HEK293 (cell line): ENCODE data around the gene CBFB.
"Not testable (repeated sequence)": the region's sequence is repeated elsewhere in the genome, so short reads cannot be mapped to it uniquely, and the experiment has no call there.

Experiments
- CTCF ChIA-PET: fragments of 350-600 bp; formaldehyde crosslinking; extraction: SDS; loops from one replicate; lab custom pipeline; 2021; ENCODE audit warnings: antibody characterized with exemption; lab: Yijun Ruan, JAX
- POLR2A ChIA-PET: fragments of 300-600 bp; formaldehyde crosslinking; extraction: SDS; loops from one replicate; lab custom pipeline; 2020; ENCODE audit warnings: antibody characterized with exemption, inconsistent platforms; lab: Yijun Ruan, JAX
- H3K27ac ChIP-seq: fragments of 200-500 bp; sonication (Bioruptor generic); 2 replicates; pipeline ENCODE4 v1.5.1; 2014; ENCODE audit warnings: low read depth, low read length, control low read depth, inconsistent platforms; ENCODE audit errors: extremely low read depth
- H3K36me3 ChIP-seq, 2 experiments: fragments of 200-500 bp in 1 of 2; sonication (Bioruptor generic) in 1 of 2; 1 replicate in 1 of 2; 2 replicates in 1 of 2; pipeline ENCODE4 v1.5.1; 2014 to 2017; ENCODE audit warnings: inconsistent platforms in 2 of 2, low read length in 2 of 2; ENCODE audit not compliant: control insufficient read depth in 2 of 2, insufficient read depth in 1 of 2
- H3K4me1 ChIP-seq: fragments of 200-500 bp; sonication (Bioruptor generic); 2 replicates; pipeline ENCODE4 v1.5.1; 2014; ENCODE audit warnings: mild to moderate bottlenecking, low read length, inconsistent platforms; ENCODE audit not compliant: control insufficient read depth, insufficient read depth
- H3K4me3 ChIP-seq: 2 replicates; pipeline ENCODE4 v1.5.1; 2011; ENCODE audit warnings: low read depth, mild to moderate bottlenecking, control low read depth, low read length, moderate library complexity
- H3K9me3 ChIP-seq: fragments of 200-500 bp; sonication (Bioruptor generic); 2 replicates; pipeline ENCODE4 v1.5.1; 2014; ENCODE audit warnings: low read depth, low read length, inconsistent platforms; ENCODE audit not compliant: control insufficient read depth, insufficient read depth
- BCL11A ChIP-seq: fragments of 450-650 bp; formaldehyde crosslinking; IDR thresholded peaks from 2 replicates; pipeline ENCODE4 v1.5.1; 2016; ENCODE audit warnings: low read depth, missing biosample characterization, missing genetic modification characterization
- GLI4 ChIP-seq: fragments of 450-650 bp; formaldehyde crosslinking; IDR thresholded peaks from 2 replicates; pipeline ENCODE4 v1.5.1; 2016; ENCODE audit warnings: missing biosample characterization, missing genetic modification characterization
- GLIS1 ChIP-seq: fragments of 450-650 bp; formaldehyde crosslinking; IDR thresholded peaks from 2 replicates; pipeline ENCODE4 v1.5.1; 2016; ENCODE audit warnings: missing biosample characterization, missing genetic modification characterization
- SP2 ChIP-seq: fragments of 450-650 bp; formaldehyde crosslinking; IDR thresholded peaks from 2 replicates; pipeline ENCODE4 v1.5.1; 2016; ENCODE audit warnings: missing biosample characterization, missing genetic modification characterization
- TCF7L2 ChIP-seq: IDR thresholded peaks from 2 replicates; pipeline ENCODE4 v1.6.1; 2011; ENCODE audit warnings: low read depth, mild to moderate bottlenecking, inconsistent platforms, low read length, moderate library complexity, borderline replicate concordance
- WT1 ChIP-seq: fragments of 450-650 bp; formaldehyde crosslinking; IDR thresholded peaks from 2 replicates; pipeline ENCODE4 v1.5.1; 2016; ENCODE audit warnings: missing biosample characterization, missing genetic modification characterization
- ZBTB20 ChIP-seq: fragments of 450-650 bp; formaldehyde crosslinking; IDR thresholded peaks from 2 replicates; pipeline ENCODE4 v1.5.1; 2016; ENCODE audit warnings: missing biosample characterization, missing genetic modification characterization
- ZBTB21 ChIP-seq: fragments of 450-650 bp; formaldehyde crosslinking; IDR thresholded peaks from 2 replicates; pipeline ENCODE4 v1.5.1; 2017; ENCODE audit warnings: missing biosample characterization, missing genetic modification characterization
- ZEB2 ChIP-seq: fragments of 450-650 bp; formaldehyde crosslinking; IDR thresholded peaks from 2 replicates; pipeline ENCODE4 v1.5.1; 2016; ENCODE audit warnings: missing biosample characterization, missing genetic modification characterization
- ZIC2 ChIP-seq: fragments of 450-650 bp; formaldehyde crosslinking; IDR thresholded peaks from 2 replicates; pipeline ENCODE4 v1.5.1; 2016; ENCODE audit warnings: missing biosample characterization, missing genetic modification characterization
- ZNF155 ChIP-seq: fragments of 450-650 bp; formaldehyde crosslinking; IDR thresholded peaks from 2 replicates; pipeline ENCODE4 v1.5.1; 2016; ENCODE audit warnings: missing biosample characterization, missing genetic modification characterization
- ZNF174 ChIP-seq: fragments of 450-650 bp; formaldehyde crosslinking; IDR thresholded peaks from 2 replicates; pipeline ENCODE4 v1.5.0; 2017; ENCODE audit warnings: missing biosample characterization, mild to moderate bottlenecking, missing genetic modification characterization
- ZNF24 ChIP-seq: fragments of 450-650 bp; formaldehyde crosslinking; IDR thresholded peaks from 2 replicates; pipeline ENCODE4 v1.5.1; 2016; ENCODE audit warnings: missing biosample characterization, missing genetic modification characterization
- ZNF274 ChIP-seq, 2 experiments: fragments of 200-500 bp in 1 of 2; fragments of 450-650 bp in 1 of 2; sonication (Bioruptor generic) in 1 of 2; formaldehyde crosslinking in 1 of 2; IDR thresholded peaks; 2 replicates each; pipeline versions ENCODE4 v1.5.1 to v1.6.1; 2014 to 2016; ENCODE audit warnings: borderline replicate concordance in 1 of 2, inconsistent platforms in 1 of 2, low read length in 1 of 2, missing biosample characterization in 1 of 2, missing genetic modification characterization in 1 of 2
- ZNF366 ChIP-seq: fragments of 450-650 bp; formaldehyde crosslinking; conservative IDR thresholded peaks from 2 replicates; pipeline ENCODE4 v1.5.1; 2016; ENCODE audit warnings: missing biosample characterization, missing genetic modification characterization
- ZNF391 ChIP-seq: fragments of 450-650 bp; formaldehyde crosslinking; IDR thresholded peaks from 2 replicates; pipeline ENCODE4 v1.5.1; 2016; ENCODE audit warnings: low read depth, missing biosample characterization, missing genetic modification characterization, borderline replicate concordance
- ZNF398 ChIP-seq: fragments of 450-650 bp; formaldehyde crosslinking; IDR thresholded peaks from 2 replicates; pipeline ENCODE4 v1.5.1; 2017; ENCODE audit warnings: missing biosample characterization, missing genetic modification characterization
- ZNF404 ChIP-seq: fragments of 450-650 bp; formaldehyde crosslinking; IDR thresholded peaks from 2 replicates; pipeline ENCODE4 v1.5.1; 2017; ENCODE audit warnings: missing biosample characterization, missing genetic modification characterization
- ZNF423 ChIP-seq: fragments of 450-650 bp; formaldehyde crosslinking; IDR thresholded peaks from 2 replicates; pipeline ENCODE4 v1.5.1; 2016; ENCODE audit warnings: missing biosample characterization, missing genetic modification characterization
- ZNF433 ChIP-seq: fragments of 450-650 bp; formaldehyde crosslinking; IDR thresholded peaks from 2 replicates; pipeline ENCODE4 v1.5.1; 2016; ENCODE audit warnings: missing biosample characterization, missing genetic modification characterization, low read depth
- ZNF544 ChIP-seq: fragments of 450-650 bp; formaldehyde crosslinking; IDR thresholded peaks from 2 replicates; pipeline ENCODE4 v1.5.0; 2017; ENCODE audit warnings: missing biosample characterization, missing genetic modification characterization
- ZNF654 ChIP-seq: fragments of 450-650 bp; formaldehyde crosslinking; IDR thresholded peaks from 2 replicates; pipeline ENCODE4 v1.5.1; 2016; ENCODE audit warnings: low read depth, missing biosample characterization, missing genetic modification characterization
- ZNF707 ChIP-seq: fragments of 450-650 bp; formaldehyde crosslinking; IDR thresholded peaks from 2 replicates; pipeline ENCODE4 v1.5.1; 2016; ENCODE audit warnings: missing biosample characterization, missing genetic modification characterization
- ZNF785 ChIP-seq: fragments of 450-650 bp; formaldehyde crosslinking; IDR thresholded peaks from 2 replicates; pipeline ENCODE4 v1.5.1; 2016; ENCODE audit warnings: missing biosample characterization, missing genetic modification characterization
- ZNF791 ChIP-seq: fragments of 450-650 bp; formaldehyde crosslinking; IDR thresholded peaks from 2 replicates; pipeline ENCODE4 v1.5.1; 2016; ENCODE audit warnings: missing biosample characterization, missing genetic modification characterization
- ZNF792 ChIP-seq: fragments of 450-650 bp; formaldehyde crosslinking; IDR thresholded peaks from 2 replicates; pipeline ENCODE4 v1.5.1; 2016; ENCODE audit warnings: missing biosample characterization, missing genetic modification characterization
- ZNF830 ChIP-seq: fragments of 450-650 bp; IDR thresholded peaks from 2 replicates; pipeline ENCODE4 v1.5.0; 2018; ENCODE audit warnings: missing biosample characterization, missing genetic modification characterization, low read depth, mild to moderate bottlenecking, moderate library complexity
- TF ChIP-seq, protein P1 (sequence below): fragments of 450-650 bp; formaldehyde crosslinking; IDR thresholded peaks from 2 replicates; pipeline ENCODE4 v1.5.1; 2016; ENCODE audit warnings: missing biosample characterization, missing genetic modification characterization, low read depth
- TF ChIP-seq, protein P2 (sequence below): fragments of 450-650 bp; formaldehyde crosslinking; IDR thresholded peaks from 2 replicates; pipeline ENCODE4 v1.5.1; 2016; ENCODE audit warnings: missing biosample characterization, missing genetic modification characterization

CBFB gene

DNA sequence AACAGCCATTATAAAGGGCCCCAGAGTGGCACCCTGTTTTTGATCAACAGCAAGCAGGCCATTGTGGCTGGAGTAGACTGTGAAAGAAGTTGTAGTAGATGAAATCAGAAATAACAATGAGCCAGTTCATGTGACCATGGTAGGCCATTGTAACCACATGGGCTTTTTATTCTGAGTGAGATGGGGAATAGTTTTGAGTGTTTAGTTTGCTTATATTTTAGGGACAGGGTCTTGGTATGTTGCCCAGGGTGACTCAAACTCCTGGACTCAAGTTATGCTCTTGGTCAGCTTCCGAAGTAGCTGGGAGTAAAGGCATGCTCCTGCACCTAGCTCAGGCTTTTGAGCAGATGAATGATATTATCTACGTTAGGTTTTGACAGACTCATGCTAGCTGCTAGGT is 12.0 kb downstream of the CBFB start:
- no peak for TF ChIP-seq ZNF544
- TF ChIP-seq ZBTB20 (tag by site-specific recombination), result no peak
- TF ChIP-seq ZNF433 (tag by site-specific recombination), result no peak
- no peak for TF ChIP-seq ZNF785 (tag by site-specific recombination)
- no peak for TF ChIP-seq ZNF423
- no peak for TF ChIP-seq ZNF366
- no peak for TF ChIP-seq ZNF398 (tag by site-specific recombination)
- TF ChIP-seq BCL11A (tag by site-specific recombination), result no peak
- TF ChIP-seq SP2 (tag by site-specific recombination), result no peak
- TF ChIP-seq ZNF707, result no peak
- no peak for TF ChIP-seq ZNF24 (tag by site-specific recombination)
- no peak for TF ChIP-seq GLI4 (tag by site-specific recombination)
- TF ChIP-seq WT1 (tag by site-specific recombination), result no peak
- no peak for TF ChIP-seq ZNF792 (tag by site-specific recombination)
- TF ChIP-seq ZNF404 (tag by site-specific recombination), result no peak
- TF ChIP-seq, protein P1, sequence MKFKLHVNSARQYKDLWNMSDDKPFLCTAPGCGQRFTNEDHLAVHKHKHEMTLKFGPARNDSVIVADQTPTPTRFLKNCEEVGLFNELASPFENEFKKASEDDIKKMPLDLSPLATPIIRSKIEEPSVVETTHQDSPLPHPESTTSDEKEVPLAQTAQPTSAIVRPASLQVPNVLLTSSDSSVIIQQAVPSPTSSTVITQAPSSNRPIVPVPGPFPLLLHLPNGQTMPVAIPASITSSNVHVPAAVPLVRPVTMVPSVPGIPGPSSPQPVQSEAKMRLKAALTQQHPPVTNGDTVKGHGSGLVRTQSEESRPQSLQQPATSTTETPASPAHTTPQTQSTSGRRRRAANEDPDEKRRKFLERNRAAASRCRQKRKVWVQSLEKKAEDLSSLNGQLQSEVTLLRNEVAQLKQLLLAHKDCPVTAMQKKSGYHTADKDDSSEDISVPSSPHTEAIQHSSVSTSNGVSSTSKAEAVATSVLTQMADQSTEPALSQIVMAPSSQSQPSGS (tag by site-specific recombination), result no peak
- TF ChIP-seq ZNF654, result no peak
- POLR2A ChIA-PET, result interaction anchor here (1.9 kb wide), 1 partner anchor 10 kb away, joined by 8 read pairs; no protein-coding TSS in a partner anchor

DNA sequence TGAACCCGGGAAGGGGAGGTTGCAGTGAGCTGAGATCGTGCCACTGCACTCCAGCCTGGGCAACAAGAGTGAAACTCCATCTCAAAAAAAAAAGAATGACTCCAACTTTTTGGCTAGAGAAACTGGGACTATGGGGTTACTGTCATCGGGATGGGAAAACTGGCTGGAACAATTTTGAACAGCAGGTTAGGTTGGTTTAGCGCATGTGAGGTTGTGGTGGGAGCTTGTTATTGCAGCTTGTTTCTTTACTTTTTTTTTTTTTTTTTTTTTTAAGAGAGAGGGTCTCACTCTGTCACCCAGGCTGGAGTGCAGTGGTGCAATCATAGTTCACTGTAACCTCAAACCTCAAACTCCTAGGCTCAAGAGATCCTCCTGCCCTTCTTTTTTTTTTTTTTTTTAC is 12.6 kb downstream of the CBFB start:
- ChIA-PET POLR2A (interaction anchor here (0.7 to 1.9 kb wide), 2 partner anchors 10 to 161 kb away, joined by 3 to 8 read pairs; partner anchors contain the start of gene PDP2), CTCF (interaction anchor here (0.7 to 1.2 kb wide), 3 partner anchors 24 to 94 kb away, joined by 3 to 10 read pairs (median 4); no protein-coding TSS in a partner anchor)
- not testable (repeated sequence) for H3K9me3 ChIP-seq, H3K4me3 ChIP-seq, H3K4me1 ChIP-seq, H3K27ac ChIP-seq
- H3K36me3 ChIP-seq, result peaks cover 8 to 25% of the 10 kb centered on the region in 2 experiments; a peak in 2 of 3 replicates

More for the DNA sequence above, 12.0 kb downstream of the CBFB start:
- Histone ChIP-seq H3K9me3 (no peaks in the 10 kb centered on the region), H3K4me1 (peaks cover 9% of the 10 kb centered on the region; the same call in 1 of the 2 replicates), H3K36me3 (peaks cover 8 to 25% of the 10 kb centered on the region in 2 experiments; a peak in 2 of 3 replicates), H3K4me3 (no peak overlapping the region), H3K27ac (no peak overlapping the region)
- CTCF ChIA-PET, result interaction anchor here (0.7 to 1.2 kb wide), 2 partner anchors 23 to 94 kb away, joined by 3 to 10 read pairs; no protein-coding TSS in a partner anchor

- TF ChIP-seq ZIC2 (tag by site-specific recombination) (no peak), GLIS1 (tag by site-specific recombination) (no peak), ZNF174 (tag by site-specific recombination) (no peak), ZNF791 (tag by site-specific recombination) (no peak), ZNF155 (no peak), ZNF274 (IDR thresholded peaks at IDR 0.05; ENCODE audit: low read length) (no peak), ZNF274 (tag by site-specific recombination; IDR thresholded peaks at IDR 0.05; ENCODE audit: borderline replicate concordance) (no peak), TCF7L2 (no peak), ZNF391 (tag by site-specific recombination) (no peak), ZNF830 (no peak), ZEB2 (tag by site-specific recombination) (no peak), ZBTB21 (tag by site-specific recombination) (no peak)
- TF ChIP-seq, protein P2, sequence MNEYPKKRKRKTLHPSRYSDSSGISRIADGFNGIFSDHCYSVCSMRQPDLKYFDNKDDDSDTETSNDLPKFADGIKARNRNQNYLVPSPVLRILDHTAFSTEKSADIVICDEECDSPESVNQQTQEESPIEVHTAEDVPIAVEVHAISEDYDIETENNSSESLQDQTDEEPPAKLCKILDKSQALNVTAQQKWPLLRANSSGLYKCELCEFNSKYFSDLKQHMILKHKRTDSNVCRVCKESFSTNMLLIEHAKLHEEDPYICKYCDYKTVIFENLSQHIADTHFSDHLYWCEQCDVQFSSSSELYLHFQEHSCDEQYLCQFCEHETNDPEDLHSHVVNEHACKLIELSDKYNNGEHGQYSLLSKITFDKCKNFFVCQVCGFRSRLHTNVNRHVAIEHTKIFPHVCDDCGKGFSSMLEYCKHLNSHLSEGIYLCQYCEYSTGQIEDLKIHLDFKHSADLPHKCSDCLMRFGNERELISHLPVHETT (tag by site-specific recombination), result no peak
- no peak overlapping the region for H3K4me3 ChIP-seq
- CTCF ChIA-PET, result interaction anchor here (0.8 to 2.5 kb wide), 6 partner anchors 13 to 175 kb away, joined by 3 to 6 read pairs (median 4); partner anchors contain the start of gene CES3
- POLR2A ChIA-PET, result interaction anchor here (1.4 kb wide), 1 partner anchor 8 kb away, joined by 3 read pairs; no protein-coding TSS in a partner anchor
- no peaks in the 10 kb centered on the region for H3K9me3 ChIP-seq
- peaks cover 3% of the 10 kb centered on the region; the same call in 1 of the 2 replicates for H3K4me1 ChIP-seq
- peaks cover 0 to 25% of the 10 kb centered on the region in 2 experiments; a peak in 2 of 3 replicates for H3K36me3 ChIP-seq
- no peak overlapping the region for H3K27ac ChIP-seq
These were observed 14.5 kb downstream of the CBFB start for GRCh38 chr16:67043420-67043819.
